Measurements from ENCODE around the gene IL1F10.
"Not testable (repeated sequence)": the region's sequence is repeated elsewhere in the genome, so short reads cannot be mapped to it uniquely, and the experiment has no call there.

The IL1F10 gene

GRCh38 chr2:113096842-113097618 is 29.3 kb downstream of the IL1F10 start:
- H3K36me3 ChIP-seq (replicated peaks); in situ Hi-C loops (cut with MboI; ENCODE audit: low sequenced_read_pairs); DNase-seq (ENCODE audit: low spot score in 2 of 2); H3K9me3 ChIP-seq; H3K4me1 ChIP-seq; H3K4me3 ChIP-seq; H3K27me3 ChIP-seq (ENCODE audit: low read depth): not testable (repeated sequence)

DNA sequence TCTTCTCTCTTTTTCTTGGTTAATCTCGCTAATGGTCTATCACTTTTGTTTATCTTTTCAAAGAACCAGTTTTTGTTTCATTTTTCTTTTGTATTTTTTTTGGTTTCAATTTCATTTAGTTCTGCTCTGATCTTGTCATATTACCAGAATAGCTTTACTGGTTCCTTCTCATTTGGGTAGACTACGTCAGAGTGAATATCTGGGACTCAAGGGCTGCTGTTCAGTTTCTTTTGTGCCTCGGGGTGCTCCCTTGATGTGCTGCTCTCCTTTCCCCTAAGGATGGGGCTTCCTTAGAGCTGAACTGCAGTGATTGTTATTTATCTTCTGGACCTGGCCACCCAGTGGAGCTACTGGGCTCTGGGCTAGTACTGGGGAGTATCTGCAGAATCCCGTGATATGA is 30.3 kb downstream of the IL1F10 start:
- no peaks in the 10 kb centered on the region for H3K9me3 ChIP-seq
- no peak overlapping the region for H3K4me3 ChIP-seq
- DNase-seq (ENCODE audit: low spot score in 2 of 2) = no peak
- in situ Hi-C loops (cut with MboI; ENCODE audit: low sequenced_read_pairs) = no loop called here
- peaks cover 2% of the 10 kb centered on the region; the same call in 1 of the 2 replicates for H3K27me3 ChIP-seq (ENCODE audit: low read depth)
- no peaks in the 10 kb centered on the region for H3K36me3 ChIP-seq (replicated peaks)
- no peaks in the 10 kb centered on the region for H3K4me1 ChIP-seq

- Histone ChIP-seq H3K9me3 (no peaks in the 10 kb centered on the region), H3K4me1 (no peaks in the 10 kb centered on the region), H3K36me3 (replicated peaks) (no peaks in the 10 kb centered on the region), H3K4me3 (no peak overlapping the region), H3K27me3 (ENCODE audit: low read depth) (peaks cover 2% of the 10 kb centered on the region; the same call in 1 of the 2 replicates)
- no peak for DNase-seq (ENCODE audit: low spot score in 2 of 2)
- in situ Hi-C loops (cut with MboI; ENCODE audit: low sequenced_read_pairs) = no loop called here
Measured at GRCh38 chr2:113098532-113098931, 30.8 kb downstream of the IL1F10 start.

- Histone ChIP-seq H3K36me3 (replicated peaks) (no peaks in the 10 kb centered on the region), H3K4me3 (no peak overlapping the region), H3K27me3 (ENCODE audit: low read depth) (no peaks in the 10 kb centered on the region), H3K9me3 (no peaks in the 10 kb centered on the region), H3K4me1 (no peaks in the 10 kb centered on the region)
- in situ Hi-C loops (cut with MboI; ENCODE audit: low sequenced_read_pairs) = no loop called here
- DNase-seq (ENCODE audit: low spot score in 2 of 2) = no peak
Measured at GRCh38 chr2:113102133-113102532, 34.4 kb downstream of the IL1F10 start.

DNA sequence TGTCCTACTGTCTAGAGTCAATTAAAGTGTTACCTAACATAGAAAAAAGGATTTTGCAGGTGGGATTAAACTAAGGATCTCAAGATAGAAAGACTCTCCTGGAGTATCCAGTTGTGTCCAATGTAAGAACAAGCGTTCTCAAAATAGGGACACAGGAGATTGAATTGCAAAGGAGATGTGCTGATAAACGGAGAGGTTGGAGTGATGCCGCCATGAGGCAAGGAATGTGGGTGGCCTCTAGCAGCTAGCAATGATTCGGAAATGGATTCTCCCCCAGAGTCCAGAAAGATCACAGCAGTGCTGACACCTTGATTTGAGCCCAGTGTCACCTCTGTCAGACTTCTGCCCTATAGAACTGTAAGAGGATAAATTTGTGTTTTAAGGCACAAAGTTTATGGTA is 35.5 kb downstream of the IL1F10 start:
- Histone ChIP-seq H3K4me1 (no peaks in the 10 kb centered on the region), H3K9me3 (no peaks in the 10 kb centered on the region), H3K27me3 (ENCODE audit: low read depth) (no peaks in the 10 kb centered on the region), H3K4me3 (no peak overlapping the region), H3K36me3 (replicated peaks) (no peaks in the 10 kb centered on the region)
- DNase-seq (ENCODE audit: low spot score in 2 of 2) = no peak
- in situ Hi-C loops (cut with MboI; ENCODE audit: low sequenced_read_pairs) = no loop called here

DNA sequence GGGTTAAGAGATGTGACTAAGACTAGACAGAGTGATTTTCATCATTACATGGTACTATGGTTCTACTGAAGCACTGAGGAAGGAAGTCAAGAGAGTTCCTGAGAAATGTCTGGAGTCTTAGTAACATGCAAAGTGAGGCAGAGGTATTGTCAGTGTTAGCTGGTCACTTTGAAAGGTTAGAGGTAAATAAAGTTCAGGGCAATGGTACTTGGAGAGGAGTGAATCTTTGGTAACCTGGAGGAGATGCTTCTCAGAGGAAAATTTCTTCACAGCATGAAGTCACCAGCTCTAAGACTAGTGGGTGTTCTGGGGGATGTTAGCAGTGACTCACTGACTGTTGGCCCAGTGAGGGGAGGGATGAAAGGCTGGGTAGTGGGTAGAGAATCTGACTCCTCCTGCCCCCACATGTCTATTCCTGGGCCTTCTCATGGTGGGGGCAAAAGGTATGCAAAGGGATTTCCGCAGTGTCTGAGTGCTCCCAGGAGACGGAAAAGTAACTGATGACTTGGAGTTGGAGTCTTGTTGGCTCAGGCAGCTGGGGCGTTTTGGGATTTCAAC is 36.4 kb downstream of the IL1F10 start:
- H3K4me1 ChIP-seq = no peaks in the 10 kb centered on the region
- H3K27me3 ChIP-seq (ENCODE audit: low read depth) = no peaks in the 10 kb centered on the region
- no peaks in the 10 kb centered on the region for H3K36me3 ChIP-seq (replicated peaks)
- H3K9me3 ChIP-seq = no peaks in the 10 kb centered on the region
- in situ Hi-C loops (cut with MboI; ENCODE audit: low sequenced_read_pairs) = no loop called here
- no peak for DNase-seq (ENCODE audit: low spot score in 2 of 2)
- no peak overlapping the region for H3K4me3 ChIP-seq

- H3K4me1 ChIP-seq = no peaks in the 10 kb centered on the region
- in situ Hi-C loops (cut with MboI; ENCODE audit: low sequenced_read_pairs) = no loop called here
- H3K4me3 ChIP-seq = no peak overlapping the region
- DNase-seq (ENCODE audit: low spot score in 2 of 2) = no peak
- no peaks in the 10 kb centered on the region for H3K27me3 ChIP-seq (ENCODE audit: low read depth)
- H3K36me3 ChIP-seq (replicated peaks) = no peaks in the 10 kb centered on the region
- no peaks in the 10 kb centered on the region for H3K9me3 ChIP-seq
Measured at GRCh38 chr2:113105047-113105785, 37.4 kb downstream of the IL1F10 start.

DNA sequence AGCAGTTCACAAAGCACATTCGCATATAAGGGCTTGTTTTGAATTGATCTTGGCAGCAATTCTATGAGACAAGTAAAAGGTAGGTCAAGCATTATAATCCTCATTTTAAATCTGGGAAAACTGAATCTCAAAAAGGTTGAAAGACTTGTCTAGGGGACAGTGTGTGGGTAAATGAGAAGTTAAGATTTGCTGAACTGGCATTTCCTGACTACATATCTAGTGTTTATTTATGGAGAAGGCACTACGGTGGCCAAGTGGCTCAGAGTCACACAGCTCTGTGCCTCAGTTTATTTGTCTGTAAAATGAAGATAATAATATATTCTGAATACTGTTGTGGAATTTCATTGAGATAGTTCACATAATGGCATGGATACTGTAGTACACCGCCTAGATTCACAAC is 43.4 kb downstream of the IL1F10 start:
- in situ Hi-C loops (cut with MboI; ENCODE audit: low sequenced_read_pairs) = no loop called here
- no peaks in the 10 kb centered on the region for H3K36me3 ChIP-seq (replicated peaks)
- DNase-seq (ENCODE audit: low spot score in 2 of 2) = no peak
- H3K4me3 ChIP-seq = no peak overlapping the region
- no peaks in the 10 kb centered on the region for H3K4me1 ChIP-seq
- H3K9me3 ChIP-seq = no peaks in the 10 kb centered on the region
- H3K27me3 ChIP-seq (ENCODE audit: low read depth) = no peaks in the 10 kb centered on the region

- in situ Hi-C loops (cut with MboI; ENCODE audit: low sequenced_read_pairs) = no loop called here
- H3K27me3 ChIP-seq (ENCODE audit: low read depth) = no peaks in the 10 kb centered on the region
- H3K9me3 ChIP-seq = no peaks in the 10 kb centered on the region
- H3K36me3 ChIP-seq (replicated peaks) = no peaks in the 10 kb centered on the region
- H3K4me3 ChIP-seq = no peak overlapping the region
- no peaks in the 10 kb centered on the region for H3K4me1 ChIP-seq
- DNase-seq (ENCODE audit: low spot score in 2 of 2) = no peak
Measured at GRCh38 chr2:113111823-113112287, 44.1 kb downstream of the IL1F10 start.

DNA sequence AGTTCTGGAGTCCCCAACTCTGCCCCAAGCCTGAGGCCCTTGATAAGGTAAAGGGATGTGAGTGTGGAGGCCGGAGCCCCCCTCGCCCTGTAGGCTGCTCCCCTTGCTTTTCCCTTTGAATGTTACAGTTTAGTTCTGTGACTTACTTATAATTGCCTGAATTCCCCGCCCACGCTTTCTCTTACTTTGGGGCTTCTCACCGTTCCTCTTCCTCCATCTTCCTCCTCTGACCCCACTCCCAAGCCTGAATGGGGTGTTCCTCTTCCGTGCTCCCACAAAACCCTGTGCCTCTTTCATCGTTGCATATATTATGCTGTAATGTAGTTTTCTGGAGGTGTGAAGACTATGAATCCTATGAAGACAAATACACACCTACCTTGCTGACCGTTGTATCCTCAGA is 44.7 kb downstream of the IL1F10 start:
- no peaks in the 10 kb centered on the region for H3K4me1 ChIP-seq
- H3K9me3 ChIP-seq = no peaks in the 10 kb centered on the region
- in situ Hi-C loops (cut with MboI; ENCODE audit: low sequenced_read_pairs) = no loop called here
- H3K27me3 ChIP-seq (ENCODE audit: low read depth) = no peaks in the 10 kb centered on the region
- no peak overlapping the region for H3K4me3 ChIP-seq
- DNase-seq (ENCODE audit: low spot score in 2 of 2) = no peak
- no peaks in the 10 kb centered on the region for H3K36me3 ChIP-seq (replicated peaks)

- Histone ChIP-seq H3K4me3 (no peak overlapping the region), H3K9me3 (no peaks in the 10 kb centered on the region), H3K4me1 (no peaks in the 10 kb centered on the region), H3K27me3 (ENCODE audit: low read depth) (no peaks in the 10 kb centered on the region), H3K36me3 (replicated peaks) (no peaks in the 10 kb centered on the region)
- DNase-seq (ENCODE audit: low spot score in 2 of 2) = no peak
- in situ Hi-C loops (cut with MboI; ENCODE audit: low sequenced_read_pairs) = no loop called here
Measured at GRCh38 chr2:113112871-113113270, 45.1 kb downstream of the IL1F10 start.

GRCh38 chr2:113113807-113114206 is 46.0 kb downstream of the IL1F10 start:
- Histone ChIP-seq H3K4me1 (no peaks in the 10 kb centered on the region), H3K36me3 (replicated peaks) (no peaks in the 10 kb centered on the region), H3K27me3 (ENCODE audit: low read depth) (no peaks in the 10 kb centered on the region), H3K4me3 (no peak overlapping the region), H3K9me3 (no peaks in the 10 kb centered on the region)
- in situ Hi-C loops (cut with MboI; ENCODE audit: low sequenced_read_pairs) = no loop called here
- DNase-seq (ENCODE audit: low spot score in 2 of 2) = no peak

GRCh38 chr2:113114224-113114945 is 46.6 kb downstream of the IL1F10 start:
- no peaks in the 10 kb centered on the region for H3K36me3 ChIP-seq (replicated peaks)
- no peaks in the 10 kb centered on the region for H3K4me1 ChIP-seq
- no peaks in the 10 kb centered on the region for H3K9me3 ChIP-seq
- H3K27me3 ChIP-seq (ENCODE audit: low read depth) = no peaks in the 10 kb centered on the region
- DNase-seq (ENCODE audit: low spot score in 2 of 2) = no peak
- H3K4me3 ChIP-seq = no peak overlapping the region
- in situ Hi-C loops (cut with MboI; ENCODE audit: low sequenced_read_pairs) = no loop called here

DNA sequence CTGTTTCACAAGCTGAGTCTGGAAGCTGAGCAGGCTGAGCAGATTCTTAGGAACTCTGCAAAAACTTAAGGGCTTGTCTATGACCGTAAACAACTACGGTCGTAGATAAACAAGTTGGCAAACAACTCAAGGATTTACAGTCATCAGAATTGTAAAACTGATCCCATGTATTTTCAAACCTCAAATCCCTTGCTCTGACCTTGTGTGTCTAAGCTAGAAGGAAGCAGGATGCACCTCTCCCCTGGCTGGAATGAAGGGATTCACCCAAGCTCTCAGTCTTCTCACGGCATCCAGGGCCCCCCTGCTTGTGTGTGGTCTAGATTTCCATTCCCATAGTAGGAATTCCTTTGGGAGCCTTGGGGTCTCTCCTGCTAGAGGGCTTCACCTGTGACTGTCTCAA is 47.2 kb downstream of the IL1F10 start:
- in situ Hi-C loops (cut with MboI; ENCODE audit: low sequenced_read_pairs) = no loop called here
- Histone ChIP-seq H3K4me1 (no peaks in the 10 kb centered on the region), H3K4me3 (no peak overlapping the region), H3K36me3 (replicated peaks) (no peaks in the 10 kb centered on the region), H3K27me3 (ENCODE audit: low read depth) (no peaks in the 10 kb centered on the region), H3K9me3 (no peaks in the 10 kb centered on the region)
- no peak for DNase-seq (ENCODE audit: low spot score in 2 of 2)
